HG03521 (cell line): ENCODE data around the gene GMCL1.
"Not testable (repeated sequence)": the region's sequence is repeated elsewhere in the genome, so short reads cannot be mapped to it uniquely, and the experiment has no call there.

Experiments
- ATAC-seq: cut with Tn5 transposase; IDR thresholded peaks from one replicate; pipeline ENCODE4 v1.9.1; 2021; ENCODE audit warnings: mild to moderate bottlenecking, moderate library complexity; ENCODE audit not compliant: unreplicated experiment

Gene GMCL1

DNA sequence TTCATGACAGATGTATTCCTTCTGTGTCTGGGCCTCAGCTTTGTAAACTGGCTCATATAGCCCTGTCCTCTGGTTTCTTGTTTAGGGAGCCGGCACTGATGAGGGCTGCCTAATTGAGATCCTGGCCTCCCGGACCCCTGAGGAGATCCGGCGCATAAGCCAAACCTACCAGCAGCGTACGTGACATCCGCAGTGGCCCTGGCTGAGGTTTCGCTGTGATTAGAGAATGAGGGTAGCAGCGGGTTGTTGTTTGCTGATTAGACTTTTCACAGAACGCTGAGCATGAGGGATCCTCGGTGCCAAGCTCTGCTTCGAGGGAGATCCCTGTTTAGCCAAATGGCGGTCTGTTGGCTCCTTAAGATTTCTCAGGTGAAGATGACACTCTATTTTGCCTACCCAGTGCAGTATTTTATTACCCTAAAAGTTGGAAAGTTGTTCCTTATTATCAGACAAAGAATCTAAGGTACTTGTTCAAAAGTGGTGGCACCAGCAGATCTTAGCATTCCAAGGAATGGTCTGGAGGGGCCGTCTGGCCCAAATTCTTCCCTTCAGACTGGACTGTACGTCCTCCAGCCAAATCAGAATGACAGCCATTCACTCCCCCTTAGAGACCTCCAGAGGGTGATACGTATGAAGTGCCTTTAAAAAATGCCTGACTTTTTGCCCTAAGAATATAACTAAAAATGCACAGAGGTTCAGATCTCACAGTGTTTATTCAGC lies 21.5 kb upstream of the GMCL1 start:
- no peak for ATAC-seq

GRCh38 chr2:69810550-69810949 lies 18.9 kb upstream of the GMCL1 start:
- no peak for ATAC-seq

- no peak for ATAC-seq
Measured at GRCh38 chr2:69811018-69811417, 18.4 kb upstream of the GMCL1 start.

DNA sequence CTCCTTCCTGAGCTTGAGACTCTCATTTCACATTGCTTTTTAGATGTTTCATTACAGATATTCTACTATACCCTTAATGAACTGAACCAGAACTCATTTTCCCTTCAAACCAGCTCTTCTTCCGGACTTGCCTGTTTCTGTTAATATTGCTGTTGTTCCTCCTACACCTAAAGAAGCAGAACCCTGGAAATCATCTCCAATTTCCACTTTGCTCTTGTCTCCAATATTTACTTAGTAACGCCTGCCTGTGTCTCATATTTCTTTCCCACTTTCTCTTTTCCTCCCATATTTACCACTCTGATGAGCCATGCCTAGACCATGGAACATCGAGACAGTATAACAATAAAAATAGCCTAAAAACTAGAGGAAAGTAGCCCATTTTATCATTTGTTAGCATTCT lies 17.9 kb upstream of the GMCL1 start:
- ATAC-seq: no peak

- ATAC-seq: no peak
Measured at GRCh38 chr2:69815717-69816116, 13.7 kb upstream of the GMCL1 start.

DNA sequence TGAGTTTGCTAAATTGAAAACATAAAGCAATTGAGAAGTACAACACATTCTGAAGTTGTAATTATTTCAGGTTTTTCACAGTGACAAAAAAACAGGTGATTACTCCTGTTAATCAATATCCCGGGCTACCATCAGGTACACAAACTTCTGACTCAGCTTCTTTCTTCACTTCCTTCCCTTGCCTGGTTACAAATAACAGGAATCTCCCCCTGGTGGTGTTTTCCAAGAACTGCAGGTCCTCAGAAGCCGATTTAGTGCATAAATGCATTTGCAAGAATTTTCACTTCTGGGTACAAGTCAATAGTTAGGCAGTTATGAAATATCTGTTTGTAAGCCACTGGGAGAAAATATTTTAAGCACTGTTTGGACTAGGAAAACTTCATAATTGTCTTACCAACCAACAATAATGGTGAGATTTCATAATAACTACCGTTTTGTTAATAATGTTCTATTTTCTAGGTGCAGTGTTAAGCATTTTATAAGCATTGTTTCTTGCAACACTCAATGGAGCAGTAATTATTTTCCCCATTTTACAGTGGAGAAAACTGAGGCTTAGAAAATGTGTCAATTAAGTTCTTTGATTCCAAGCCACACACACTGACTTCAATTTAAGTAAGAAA lies 12.4 kb upstream of the GMCL1 start:
- ATAC-seq: no peak

- ATAC-seq: no peak
Measured at GRCh38 chr2:69817729-69818501, 11.5 kb upstream of the GMCL1 start.

GRCh38 chr2:69827796-69828540 lies 1.5 kb upstream of the GMCL1 start:
- ATAC-seq: no peak

GRCh38 chr2:69828938-69829255 lies 563 bp upstream of the GMCL1 start:
- no peak for ATAC-seq

DNA sequence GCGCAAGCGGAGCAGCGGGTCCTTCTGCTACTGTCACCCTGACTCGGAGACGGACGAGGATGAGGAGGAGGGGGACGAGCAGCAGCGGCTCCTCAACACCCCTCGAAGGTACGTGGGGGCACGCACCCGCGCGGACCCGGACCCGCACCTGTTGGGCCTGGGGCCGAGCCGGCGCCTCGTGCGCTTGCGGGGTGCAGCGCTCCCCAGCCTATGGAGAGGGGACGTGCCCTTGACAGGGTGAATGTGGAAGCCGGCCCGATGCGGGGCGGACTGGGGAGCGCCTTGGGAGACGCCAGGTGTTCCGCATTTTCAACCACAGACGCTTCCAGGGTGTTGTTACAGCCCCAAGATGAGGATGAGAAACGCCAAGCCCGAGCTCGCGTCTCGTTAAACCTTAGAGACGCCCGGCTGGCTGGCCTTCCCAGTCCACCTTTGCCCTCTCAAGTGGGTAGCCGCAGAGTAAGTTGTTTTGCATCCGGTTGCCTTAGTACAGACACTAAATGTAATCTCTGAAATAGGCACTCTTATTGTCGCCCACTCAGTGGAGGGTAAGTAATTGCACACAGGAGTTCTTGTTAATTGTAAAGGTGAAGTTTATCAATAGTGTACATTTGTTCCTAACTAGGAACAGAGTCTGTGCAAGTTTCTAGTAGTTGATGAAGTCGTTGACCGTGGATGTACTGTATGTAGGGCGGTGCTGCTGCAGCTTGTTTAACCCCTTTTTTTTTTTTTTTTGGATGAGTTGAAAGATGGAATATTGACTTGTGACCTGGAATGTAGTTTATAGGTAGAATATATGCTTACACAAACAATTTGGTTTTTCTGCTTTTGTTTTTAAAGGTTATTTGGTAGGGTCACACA lies 815 bp downstream of the GMCL1 start:
- peak; percentile 10 for ATAC-seq

- not testable (repeated sequence) for ATAC-seq
Measured at GRCh38 chr2:69830906-69831241, 1.4 kb downstream of the GMCL1 start.

GRCh38 chr2:69831354-69831905 lies 2.0 kb downstream of the GMCL1 start:
- ATAC-seq: no peak

GRCh38 chr2:69833752-69834151 lies 4.3 kb downstream of the GMCL1 start:
- ATAC-seq: no peak

DNA sequence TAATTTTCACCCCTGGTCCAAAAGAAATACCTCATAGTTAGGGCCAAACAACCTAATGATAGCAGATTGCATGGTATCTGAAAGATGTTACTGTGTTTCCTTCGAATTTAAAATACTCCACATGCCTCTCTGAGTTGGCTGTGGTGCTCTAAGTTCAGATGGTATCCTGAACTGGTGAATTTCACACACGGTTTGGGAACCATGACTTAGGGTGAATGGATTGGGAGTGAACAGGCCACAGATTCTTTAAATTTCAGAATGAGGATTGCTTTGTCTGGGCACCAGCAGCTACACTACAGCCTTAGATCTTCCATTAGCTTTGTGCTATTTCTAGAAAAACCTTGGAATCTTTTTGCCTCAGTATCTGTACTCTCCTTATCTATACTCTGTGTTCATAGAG lies 6.2 kb downstream of the GMCL1 start:
- no peak for ATAC-seq

DNA sequence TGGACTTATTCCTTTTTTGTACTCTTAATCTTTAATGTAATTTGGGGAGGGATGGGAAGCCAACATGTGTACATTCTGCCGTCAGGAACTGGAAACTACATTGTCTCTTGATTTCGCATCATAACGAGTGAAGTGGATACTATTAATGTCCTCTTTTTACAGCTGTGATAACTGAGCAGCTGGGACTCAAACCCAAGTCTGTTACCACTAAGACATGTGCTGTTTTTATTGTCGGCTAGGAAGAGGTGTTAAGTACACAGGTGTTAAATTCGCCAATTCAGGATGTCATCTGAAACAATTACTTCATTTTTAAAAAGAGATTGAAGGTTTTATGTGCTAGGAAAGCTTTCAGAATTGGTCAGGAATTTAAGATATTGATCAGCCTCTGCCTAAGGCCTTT lies 6.9 kb downstream of the GMCL1 start:
- ATAC-seq: no peak

- no peak for ATAC-seq
Measured at GRCh38 chr2:69837533-69837932, 8.1 kb downstream of the GMCL1 start.

DNA sequence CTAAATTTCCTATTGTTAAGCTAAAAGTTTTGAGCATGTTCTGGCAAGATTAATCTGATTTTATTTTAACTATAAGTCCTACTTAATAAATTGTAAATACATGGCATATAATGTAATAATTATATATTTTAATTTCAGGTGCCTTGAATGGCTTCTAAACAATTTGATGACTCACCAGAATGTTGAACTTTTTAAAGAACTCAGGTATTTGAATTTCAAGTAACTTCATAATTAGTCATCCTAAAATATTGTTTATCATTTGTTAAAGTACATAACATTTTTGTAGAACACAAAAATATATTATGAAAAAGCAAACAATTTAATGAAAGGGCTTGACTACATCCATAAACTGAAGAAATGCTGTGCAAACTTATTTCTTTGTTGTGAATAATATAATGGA lies 14.5 kb downstream of the GMCL1 start:
- ATAC-seq: no peak

DNA sequence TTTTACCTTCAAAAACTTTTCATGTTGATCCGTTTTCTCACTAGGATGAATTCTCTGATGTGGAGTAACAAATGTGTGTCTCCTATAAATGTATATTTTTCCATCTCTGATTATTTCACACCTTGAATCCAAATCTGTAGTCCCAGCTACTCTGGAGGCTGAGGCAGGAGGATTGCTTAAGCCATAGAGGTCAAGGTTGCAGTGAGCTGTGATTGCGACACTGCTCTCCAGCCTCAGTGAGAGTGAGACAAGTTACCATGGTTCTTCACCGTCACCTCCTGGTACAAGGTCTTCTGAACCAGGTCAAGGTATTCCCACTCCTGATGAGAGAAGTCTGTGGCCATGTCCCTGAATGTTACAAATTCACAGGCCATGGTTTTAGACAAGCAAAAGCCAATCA lies 15.1 kb downstream of the GMCL1 start:
- ATAC-seq: no peak

DNA sequence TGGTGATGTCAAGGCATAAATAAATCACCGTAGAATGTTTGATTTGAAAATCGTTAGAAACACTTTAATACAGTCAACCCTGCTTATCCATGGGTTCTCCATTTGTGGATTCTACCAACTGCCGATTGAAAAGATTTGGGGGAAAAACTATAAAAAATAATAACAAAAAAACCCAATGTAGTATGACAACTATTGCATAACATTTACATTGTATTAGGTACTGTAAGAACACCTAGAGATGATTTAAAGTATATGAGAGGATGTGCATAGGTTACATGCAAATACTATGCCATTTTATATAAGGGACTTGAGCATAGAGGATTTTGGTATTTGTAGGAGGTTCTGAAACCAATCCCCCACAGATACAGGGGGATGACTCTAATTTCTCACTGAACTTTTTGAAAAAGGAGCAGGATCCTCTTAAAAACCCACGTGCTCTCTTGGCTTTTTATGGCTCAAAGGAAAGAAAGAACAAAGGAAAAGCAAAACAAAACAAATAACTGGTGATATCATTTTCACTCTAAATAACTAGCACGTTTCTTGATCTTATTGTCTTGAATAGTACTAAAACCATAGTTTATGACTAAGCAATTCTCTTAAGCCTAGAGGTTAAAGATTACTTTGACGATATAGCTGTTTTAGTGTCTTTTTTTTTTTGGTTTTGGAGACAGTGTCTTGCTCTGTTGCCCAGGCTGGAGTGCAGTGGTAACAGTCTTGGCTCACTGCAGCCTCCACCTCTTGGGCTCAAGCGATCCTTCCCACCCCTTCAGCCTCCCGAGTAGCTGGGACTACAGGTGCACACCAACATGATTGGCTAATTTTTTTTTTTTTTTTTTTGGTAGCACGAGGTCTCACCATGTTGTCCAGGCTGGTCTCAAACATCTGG lies 17.0 kb downstream of the GMCL1 start:
- no peak for ATAC-seq
